Muscle of arm (tissue), 14 donors: ENCODE results near the gene ADAM20. TPM values are rescaled to one million over a fixed set of nuclear protein-coding genes. Genes with fewer than 3 reads are reported as not detected.
"Not testable (repeated sequence)": the region's sequence is repeated elsewhere in the genome, so short reads cannot be mapped to it uniquely, and the experiment has no call there.

Experiments used
- DNase-seq: peaks from one replicate; pipeline ENCODE4 v3.0.0-alpha.2; 2013
- long read RNA-seq, 11 donors: transcript quantifications; one replicate each; lab custom pipeline, GENCODE V29; 2026
- polyA plus RNA-seq, 12 donors: library from polyadenylated mRNA; unstranded; fragments of 120-200 nt; gene quantifications; one replicate each; pipeline ENCODE4 v1.2.1, GENCODE V29; 2013; ENCODE audit not compliant: insufficient read length in 12 of 12

The ADAM20 gene
- polyA plus RNA-seq: under 1 TPM in 7 of 12 donors, not detected in 5; 0.05 to 0.18 (median 0.11) TPM
- long read RNA-seq, donor 1: 0 reads
- long read RNA-seq, donor 2: 0 reads
- long read RNA-seq, donor 3: 0 reads
- long read RNA-seq, donor 4: 0 reads
- long read RNA-seq, donor 5: 0 reads
- long read RNA-seq, donor 6: 0 reads
- long read RNA-seq, donor 7: 0 reads
- long read RNA-seq, donor 8: 0 reads
- long read RNA-seq, donor 9: 0 reads
- long read RNA-seq, donor 10: 0 reads
- long read RNA-seq, donor 11: 0 reads

GRCh38 chr14:70534904-70535303 lies at the start of gene ADAM20:
Gene ADAM20, minus strand, starts transcription at chr14:70535004. Its CDS starts 10,247 bp downstream, at chr14:70524757.
- no peak for DNase-seq

- DNase-seq: no peak
These were observed 42.1 kb upstream of the ADAM20 start for GRCh38 chr14:70576891-70577290.

- no peak for DNase-seq
These were observed 38.2 kb upstream of the ADAM20 start for GRCh38 chr14:70573050-70573449.

GRCh38 chr14:70571139-70571538 lies 36.3 kb upstream of the ADAM20 start:
- no peak for DNase-seq

- DNase-seq: no peak
These were observed 33.0 kb upstream of the ADAM20 start for GRCh38 chr14:70567791-70568190.

GRCh38 chr14:70563869-70564268 lies 29.1 kb upstream of the ADAM20 start:
- DNase-seq: no peak

- DNase-seq: no peak
These were observed 28.6 kb upstream of the ADAM20 start for GRCh38 chr14:70563417-70563816.

- no peak for DNase-seq
These were observed 23.6 kb upstream of the ADAM20 start for GRCh38 chr14:70558356-70558755.

- DNase-seq: peak; percentile 6
These were observed 21.1 kb upstream of the ADAM20 start for GRCh38 chr14:70555890-70556289.

- DNase-seq: no peak
These were observed 3.3 kb upstream of the ADAM20 start for GRCh38 chr14:70538087-70538486.

- DNase-seq: no peak
These were observed 2.0 kb upstream of the ADAM20 start for GRCh38 chr14:70536830-70537229.

- DNase-seq: no peak
These were observed 4.4 kb downstream of the ADAM20 start for GRCh38 chr14:70530417-70530816.

GRCh38 chr14:70527501-70528105 lies 7.2 kb downstream of the ADAM20 start:
- no peak for DNase-seq

- DNase-seq: no peak
These were observed 9.1 kb downstream of the ADAM20 start for GRCh38 chr14:70525691-70526090.

- no peak for DNase-seq
These were observed 19.0 kb downstream of the ADAM20 start for GRCh38 chr14:70515811-70516210.

- DNase-seq: no peak
These were observed 20.4 kb downstream of the ADAM20 start for GRCh38 chr14:70514168-70515069.

GRCh38 chr14:70498191-70498590 lies 36.6 kb downstream of the ADAM20 start:
- no peak for DNase-seq

GRCh38 chr14:70489579-70490200 lies 45.1 kb downstream of the ADAM20 start:
- DNase-seq: no peak

- not testable (repeated sequence) for DNase-seq
These were observed 57.3 kb downstream of the ADAM20 start for GRCh38 chr14:70477356-70478105.

GRCh38 chr14:70475459-70475858 lies 59.3 kb downstream of the ADAM20 start:
- not testable (repeated sequence) for DNase-seq

- no peak for DNase-seq
These were observed 61.0 kb downstream of the ADAM20 start for GRCh38 chr14:70473825-70474224.
